Endodermal cell (in vitro differentiated cells): ENCODE data around the gene APOBEC3C. TPM values are rescaled to one million over a fixed set of nuclear protein-coding genes. Genes with fewer than 3 reads are reported as not detected.
"Not testable (repeated sequence)": the region's sequence is repeated elsewhere in the genome, so short reads cannot be mapped to it uniquely, and the experiment has no call there.

Source experiments
- DNase-seq: peaks from one replicate; pipeline ENCODE4 v3.0.0-alpha.2; 2017
- H3K27ac ChIP-seq: 2 replicates; pipeline ENCODE4 v1.5.1; 2013; ENCODE audit warnings: mild to moderate bottlenecking, low read depth, low read length, moderate library complexity
- H3K27me3 ChIP-seq: 2 replicates; pipeline ENCODE4 v1.6.1; 2013; ENCODE audit warnings: mild to moderate bottlenecking, low read length, moderate library complexity; ENCODE audit not compliant: insufficient read depth, control insufficient read depth, poor library complexity, severe bottlenecking
- H3K36me3 ChIP-seq: 2 replicates; pipeline ENCODE4 v1.7.0; 2013; ENCODE audit warnings: mild to moderate bottlenecking, low read length, moderate library complexity; ENCODE audit not compliant: control insufficient read depth, insufficient read depth
- H3K4me1 ChIP-seq: one replicate; pipeline ENCODE4 v1.7.0; 2013; ENCODE audit warnings: low read length; ENCODE audit not compliant: control insufficient read depth, insufficient read depth
- H3K4me3 ChIP-seq: 2 replicates; pipeline ENCODE4 v1.5.1; 2013; ENCODE audit warnings: mild to moderate bottlenecking, low read length, moderate library complexity
- H3K9ac ChIP-seq: 2 replicates; pipeline ENCODE4 v1.6.1; 2013; ENCODE audit warnings: mild to moderate bottlenecking, low read length, moderate library complexity; ENCODE audit not compliant: poor library complexity, severe bottlenecking; ENCODE audit errors: extremely low read depth
- H3K9me3 ChIP-seq: 2 replicates; pipeline ENCODE4 v1.6.1; 2013; ENCODE audit warnings: mild to moderate bottlenecking, low read length, moderate library complexity; ENCODE audit not compliant: control insufficient read depth
- H3K27ac Mint-ChIP-seq: 2 replicates; pipeline ENCODE4 v1.8.0; 2020; ENCODE audit warnings: mixed read lengths
- H3K27me3 Mint-ChIP-seq: 2 replicates; pipeline ENCODE4 v1.8.0; 2021; ENCODE audit warnings: mild to moderate bottlenecking, mixed read lengths; ENCODE audit not compliant: insufficient read depth
- H3K36me3 Mint-ChIP-seq: 2 replicates; pipeline ENCODE4 v1.8.0; 2020; ENCODE audit warnings: low read depth, mixed read lengths
- H3K4me1 Mint-ChIP-seq: 2 replicates; pipeline ENCODE4 v1.8.0; 2020; ENCODE audit warnings: mixed read lengths
- H3K4me3 Mint-ChIP-seq: 2 replicates; pipeline ENCODE4 v1.8.0; 2020; ENCODE audit warnings: mild to moderate bottlenecking, moderate library complexity, mixed read lengths
- H3K9me3 Mint-ChIP-seq: 2 replicates; pipeline ENCODE4 v1.8.0; 2020; ENCODE audit warnings: mild to moderate bottlenecking, mixed read lengths
- CTCF ChIP-seq: fragments of 200-600 bp; sonication (generic); conservative IDR thresholded peaks from 2 replicates; pipeline ENCODE4 v1.5.0; 2021; ENCODE audit warnings: antibody characterized with exemption, mild to moderate bottlenecking
- WGBS, 2 experiments: methylation state at CpG; one replicate each; pipeline versions ENCODE4 v1.1.5 to v1.1.7; 2013; ENCODE audit warnings: missing lambda C conversion rate in 2 of 2, mixed read lengths in 1 of 2; ENCODE audit not compliant: insufficient coverage in 1 of 2, insufficient read length in 1 of 2; 5-methylcytosine and 5-hydroxymethylcytosine counted together
- total RNA-seq, 2 donors: library from RNA; stranded (reverse); fragmentation: NEBNext Ultra II Directional in 1 of 2; extraction: Animal tissue kit (Norgen Biotek cat#: 25700) in 1 of 2; gene quantifications; 2 replicates in 1 of 2; 3 replicates in 1 of 2; pipeline ENCODE4 v1.2.1, GENCODE V29; 2021

The APOBEC3C gene
- total RNA-seq, 2 donors from 2014 or later = 26.1 to 27.4 TPM

GRCh38 chr22:39007177-39007576 is 6.9 kb upstream of the APOBEC3C start:
- DNase-seq = no peak
- no peaks in the 10 kb centered on the region for H3K27me3 Mint-ChIP-seq
- no peak overlapping the region for H3K4me3 Mint-ChIP-seq
- TF ChIP-seq CTCF = no peak
- 89 to 93% methylated on average over 2 to 4 of the region's 5 CpGs for WGBS, 2 experiments
- no peaks in the 10 kb centered on the region for H3K9me3 Mint-ChIP-seq
- no peaks in the 10 kb centered on the region for H3K36me3 Mint-ChIP-seq
- H3K4me1 Mint-ChIP-seq = peaks cover 8% of the 10 kb centered on the region
- Histone ChIP-seq H3K27me3 (no peaks in the 10 kb centered on the region), H3K4me3 (no peak overlapping the region), H3K9ac (no peak overlapping the region), H3K9me3 (no peaks in the 10 kb centered on the region), H3K27ac (no peak overlapping the region), H3K4me1 (no peaks in the 10 kb centered on the region), H3K36me3 (no peaks in the 10 kb centered on the region)
- no peak overlapping the region for H3K27ac Mint-ChIP-seq

GRCh38 chr22:39008271-39008850 is 5.7 kb upstream of the APOBEC3C start:
- not testable (repeated sequence) for H3K36me3 ChIP-seq, H3K9me3 Mint-ChIP-seq, H3K4me1 ChIP-seq, H3K4me3 Mint-ChIP-seq, H3K36me3 Mint-ChIP-seq, DNase-seq, H3K27ac ChIP-seq, H3K9ac ChIP-seq, H3K4me3 ChIP-seq, H3K27me3 Mint-ChIP-seq, H3K9me3 ChIP-seq, H3K27ac Mint-ChIP-seq, H3K27me3 ChIP-seq
- WGBS, 2 experiments = 95 to 99% methylated on average over 7 to 8 of the region's 8 CpGs
- H3K4me1 Mint-ChIP-seq = peaks cover 19% of the 10 kb centered on the region

- H3K9ac ChIP-seq = no peak overlapping the region
- H3K9me3 ChIP-seq = no peaks in the 10 kb centered on the region
- Mint-ChIP-seq H3K36me3 (no peaks in the 10 kb centered on the region), H3K27me3 (no peaks in the 10 kb centered on the region), H3K4me1 (peaks cover 32% of the 10 kb centered on the region), H3K27ac (no peak overlapping the region), H3K9me3 (no peaks in the 10 kb centered on the region), H3K4me3 (no peak overlapping the region)
- H3K27ac ChIP-seq = no peak overlapping the region
- no peaks in the 10 kb centered on the region for H3K27me3 ChIP-seq
- TF ChIP-seq CTCF = no peak
- H3K4me1 ChIP-seq = peaks cover 4% of the 10 kb centered on the region
- H3K36me3 ChIP-seq = no peaks in the 10 kb centered on the region
- no peak overlapping the region for H3K4me3 ChIP-seq
- 90 to 91% methylated on average over 13 to 15 of the region's 15 CpGs for WGBS, 2 experiments
- DNase-seq = no peak
Observed at GRCh38 chr22:39010946-39011345, 3.1 kb upstream of the APOBEC3C start.
